GM12874 (cell line): ENCODE data around the gene MACROD2.

ENCODE experiments used
- CTCF ChIP-seq: IDR thresholded peaks from 2 replicates; pipeline ENCODE4 v1.5.1; 2011; ENCODE audit warnings: low read depth, mild to moderate bottlenecking, control low read depth, low read length, moderate library complexity; ENCODE audit not compliant: insufficient read depth

Gene MACROD2

GRCh38 chr20:15063081-15063480 lies 1067.8 kb downstream of the MACROD2 start:
- no peak for TF ChIP-seq CTCF

GRCh38 chr20:15064741-15065140 lies 1069.4 kb downstream of the MACROD2 start:
- TF ChIP-seq CTCF: no peak

- no peak for TF ChIP-seq CTCF
Observed at GRCh38 chr20:15065794-15066193, 1070.5 kb downstream of the MACROD2 start.

GRCh38 chr20:15068486-15068885 lies 1073.2 kb downstream of the MACROD2 start:
- no peak for TF ChIP-seq CTCF

GRCh38 chr20:15069355-15069754 lies 1074.0 kb downstream of the MACROD2 start:
- no peak for TF ChIP-seq CTCF

GRCh38 chr20:15071085-15071808 lies 1075.9 kb downstream of the MACROD2 start:
- TF ChIP-seq CTCF: no peak

GRCh38 chr20:15072316-15072715 lies 1077.0 kb downstream of the MACROD2 start:
- no peak for TF ChIP-seq CTCF
